PFSK-1 (cell line): ENCODE measurements around the gene DNAJC5G.

Experiments used
- FOXP2 ChIP-seq: optimal IDR thresholded peaks from 2 replicates; pipeline ENCODE3; 2011; ENCODE audit warnings: borderline replicate concordance, control low read depth, inconsistent platforms; ENCODE audit not compliant: insufficient read depth; ENCODE audit errors: extremely low read length, extremely low read depth
- POLR2AphosphoS5 ChIP-seq: IDR thresholded peaks from 2 replicates; pipeline ENCODE4 v1.6.1; 2012; ENCODE audit warnings: low read depth, mild to moderate bottlenecking, control low read depth, low read length, moderate library complexity
- SIN3A ChIP-seq: IDR thresholded peaks from 2 replicates; pipeline ENCODE4 v1.6.1; 2012; ENCODE audit warnings: mild to moderate bottlenecking, low read length, moderate library complexity, borderline replicate concordance; ENCODE audit not compliant: insufficient read depth
- TAF1 ChIP-seq: IDR thresholded peaks from 2 replicates; pipeline ENCODE4 v1.6.1; 2012; ENCODE audit warnings: low read length, control low read depth, borderline replicate concordance; ENCODE audit not compliant: insufficient read depth
- TF ChIP-seq, protein P1 (sequence below), 2 experiments: IDR thresholded peaks; 2 replicates each; pipeline versions ENCODE4 v1.6.1 to v1.8.0; 2011 to 2012; ENCODE audit warnings: low read depth in 2 of 2, low read length in 2 of 2, control low read depth in 1 of 2, inconsistent platforms in 1 of 2, mild to moderate bottlenecking in 1 of 2, moderate library complexity in 1 of 2; ENCODE audit not compliant: insufficient read depth in 1 of 2

Gene DNAJC5G

DNA sequence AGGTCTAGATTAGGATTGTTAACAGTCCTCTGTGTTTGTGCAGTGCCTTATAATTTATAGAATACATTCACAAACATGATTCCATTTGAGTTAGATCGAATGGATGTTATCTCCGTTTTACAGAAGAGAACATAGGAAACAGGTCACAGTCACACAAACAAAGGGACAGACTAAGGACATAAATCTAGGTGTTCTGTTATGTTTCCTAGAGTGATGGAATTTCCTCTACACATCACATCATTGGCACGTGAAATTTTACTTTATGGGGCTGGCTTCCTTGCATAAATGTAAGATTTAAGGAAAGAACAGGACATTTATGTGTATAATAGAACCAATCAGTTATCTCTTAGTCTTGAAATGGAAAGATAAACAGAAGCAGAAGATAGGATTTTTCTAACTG, 13.4 kb downstream of the DNAJC5G start:
- TF ChIP-seq TAF1 (no peak), FOXP2 (no peak), SIN3A (no peak), POLR2AphosphoS5 (no peak)
- TF ChIP-seq, protein P1, sequence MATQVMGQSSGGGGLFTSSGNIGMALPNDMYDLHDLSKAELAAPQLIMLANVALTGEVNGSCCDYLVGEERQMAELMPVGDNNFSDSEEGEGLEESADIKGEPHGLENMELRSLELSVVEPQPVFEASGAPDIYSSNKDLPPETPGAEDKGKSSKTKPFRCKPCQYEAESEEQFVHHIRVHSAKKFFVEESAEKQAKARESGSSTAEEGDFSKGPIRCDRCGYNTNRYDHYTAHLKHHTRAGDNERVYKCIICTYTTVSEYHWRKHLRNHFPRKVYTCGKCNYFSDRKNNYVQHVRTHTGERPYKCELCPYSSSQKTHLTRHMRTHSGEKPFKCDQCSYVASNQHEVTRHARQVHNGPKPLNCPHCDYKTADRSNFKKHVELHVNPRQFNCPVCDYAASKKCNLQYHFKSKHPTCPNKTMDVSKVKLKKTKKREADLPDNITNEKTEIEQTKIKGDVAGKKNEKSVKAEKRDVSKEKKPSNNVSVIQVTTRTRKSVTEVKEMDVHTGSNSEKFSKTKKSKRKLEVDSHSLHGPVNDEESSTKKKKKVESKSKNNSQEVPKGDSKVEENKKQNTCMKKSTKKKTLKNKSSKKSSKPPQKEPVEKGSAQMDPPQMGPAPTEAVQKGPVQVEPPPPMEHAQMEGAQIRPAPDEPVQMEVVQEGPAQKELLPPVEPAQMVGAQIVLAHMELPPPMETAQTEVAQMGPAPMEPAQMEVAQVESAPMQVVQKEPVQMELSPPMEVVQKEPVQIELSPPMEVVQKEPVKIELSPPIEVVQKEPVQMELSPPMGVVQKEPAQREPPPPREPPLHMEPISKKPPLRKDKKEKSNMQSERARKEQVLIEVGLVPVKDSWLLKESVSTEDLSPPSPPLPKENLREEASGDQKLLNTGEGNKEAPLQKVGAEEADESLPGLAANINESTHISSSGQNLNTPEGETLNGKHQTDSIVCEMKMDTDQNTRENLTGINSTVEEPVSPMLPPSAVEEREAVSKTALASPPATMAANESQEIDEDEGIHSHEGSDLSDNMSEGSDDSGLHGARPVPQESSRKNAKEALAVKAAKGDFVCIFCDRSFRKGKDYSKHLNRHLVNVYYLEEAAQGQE (IDR thresholded peaks at IDR 0.05; ENCODE audit: insufficient read depth in 1 of 2, low read depth in 2 of 2, low read length in 2 of 2): no peak

DNA sequence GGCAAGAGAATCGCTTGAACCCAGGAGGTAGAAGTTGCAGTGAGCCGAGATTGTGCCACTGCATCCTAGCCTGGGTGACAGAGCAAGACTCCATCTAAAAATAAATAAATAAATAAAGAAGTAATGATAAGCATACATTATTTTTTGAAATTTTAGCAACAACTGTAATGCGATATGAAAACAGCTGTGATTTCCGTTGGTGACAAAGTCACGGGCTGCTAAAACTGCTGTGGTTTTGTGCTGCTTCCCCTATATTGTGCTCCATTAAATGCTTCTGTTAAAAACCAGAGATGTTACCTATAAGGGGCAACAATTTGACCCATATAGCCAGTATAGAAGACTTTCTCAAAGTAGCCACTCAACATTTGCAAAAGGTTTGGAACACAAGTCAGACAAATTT, 15.3 kb downstream of the DNAJC5G start:
- no peak for TF ChIP-seq SIN3A

DNA sequence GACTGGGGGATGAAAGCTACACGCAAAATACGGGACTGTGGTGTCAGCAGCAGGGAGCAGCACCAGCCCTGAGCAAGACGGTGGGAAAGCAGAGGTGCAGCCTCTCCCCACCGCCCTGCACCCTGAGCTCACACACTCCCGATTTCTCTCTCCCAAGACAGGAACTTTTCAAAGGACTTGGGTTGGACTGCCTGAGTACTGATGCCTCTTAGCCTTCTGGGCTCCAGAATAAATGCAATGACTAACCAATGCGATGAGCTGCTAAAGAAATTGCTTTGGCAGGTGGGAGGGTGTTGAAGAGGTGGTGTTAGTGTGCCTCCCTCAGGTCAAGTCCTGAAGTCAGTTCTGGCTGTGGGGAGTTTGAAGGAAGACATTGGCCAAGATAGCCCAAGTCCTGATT, 16.6 kb downstream of the DNAJC5G start:
- no peak for TF ChIP-seq SIN3A

DNA sequence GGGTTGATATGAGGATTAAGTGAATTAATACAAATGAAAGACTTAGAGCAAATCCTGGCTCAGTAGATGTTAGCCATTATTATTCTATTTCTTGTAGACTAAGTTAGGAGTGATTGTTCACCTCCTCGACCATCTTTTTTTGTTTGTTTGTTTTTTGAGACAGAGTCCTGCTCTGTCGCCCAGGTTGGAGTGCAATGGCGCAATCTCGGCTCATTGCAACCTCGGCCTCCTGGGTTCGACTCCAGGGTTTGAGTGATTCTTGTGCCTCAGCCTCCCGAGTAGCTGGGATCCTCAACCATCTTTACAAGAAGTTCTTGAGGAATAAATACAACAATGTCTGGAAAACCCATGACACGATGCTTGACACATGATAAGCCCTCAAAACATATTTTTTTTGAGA, 19.7 kb downstream of the DNAJC5G start:
- TF ChIP-seq POLR2AphosphoS5 (no peak), FOXP2 (no peak), TAF1 (no peak), SIN3A (no peak)
- TF ChIP-seq, protein P1 (IDR thresholded peaks at IDR 0.05; ENCODE audit: insufficient read depth in 1 of 2, low read depth in 2 of 2, low read length in 2 of 2): no peak

DNA sequence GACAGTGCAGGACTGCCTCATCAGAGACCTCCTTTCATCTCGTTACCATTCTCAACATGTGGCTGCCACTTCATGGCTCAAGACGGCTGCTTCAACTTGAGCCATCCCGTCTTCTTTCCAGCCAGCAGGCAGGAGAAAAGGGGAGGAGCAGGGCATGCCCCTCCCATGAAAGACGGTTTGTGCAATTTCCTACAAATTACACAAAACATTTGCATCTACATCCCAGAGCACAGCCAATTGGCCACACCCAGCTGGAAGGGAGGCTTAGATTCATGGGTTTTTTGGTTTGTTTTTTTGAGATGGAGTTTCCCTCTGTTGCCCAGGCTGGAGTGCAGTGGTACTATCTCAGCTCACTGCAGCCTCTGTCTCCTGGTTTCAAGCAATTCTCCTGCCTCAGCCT, 21.2 kb downstream of the DNAJC5G start:
- TF ChIP-seq FOXP2 (no peak), POLR2AphosphoS5 (no peak), TAF1 (no peak), SIN3A (no peak)
- TF ChIP-seq, protein P1 (IDR thresholded peaks at IDR 0.05; ENCODE audit: insufficient read depth in 1 of 2, low read depth in 2 of 2, low read length in 2 of 2): no peak

DNA sequence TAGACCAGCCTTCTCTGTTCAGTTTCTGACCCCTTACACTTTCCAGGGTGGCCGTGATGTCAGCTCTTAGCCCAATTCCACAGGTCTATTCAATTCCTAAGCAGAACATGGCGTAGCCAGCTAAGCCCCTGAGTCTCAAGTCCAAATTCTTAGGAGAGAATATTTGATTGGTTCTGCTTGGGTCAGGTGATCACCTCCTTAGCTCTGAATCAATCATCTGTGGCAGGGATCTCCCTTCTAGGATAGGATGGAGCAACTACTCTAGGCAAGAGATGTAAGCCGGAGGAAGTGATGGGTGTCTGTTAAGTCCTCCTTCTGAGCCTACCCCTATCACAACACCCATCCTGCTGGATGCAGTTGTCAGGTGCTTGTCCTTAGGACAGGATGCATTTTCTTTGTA, 22.0 kb downstream of the DNAJC5G start:
- TF ChIP-seq TAF1: no peak
- no peak for TF ChIP-seq FOXP2
- TF ChIP-seq, protein P1 (IDR thresholded peaks at IDR 0.05; ENCODE audit: insufficient read depth in 1 of 2, low read depth in 2 of 2, low read length in 2 of 2): no peak
- no peak for TF ChIP-seq SIN3A
- TF ChIP-seq POLR2AphosphoS5: no peak
